OCI-LY3 (cell line): ENCODE data around the gene ESRRB.

Experiments used
- H2AFZ ChIP-seq: fragments of 200-600, 300-600 bp; shearing (Covaris generic); 2 replicates; pipeline ENCODE4 v1.6.0; 2014; ENCODE audit warnings: antibody characterized with exemption, low read depth, low read length
- H3K27ac ChIP-seq: fragments of 200-600, 300-600 bp; sonication (generic); 2 replicates; pipeline ENCODE4 v1.5.1; 2014; ENCODE audit warnings: mild to moderate bottlenecking, low read length, moderate library complexity, mixed read lengths
- H3K27me3 ChIP-seq: fragments of 200-600, 300-600 bp; sonication (generic); 2 replicates; pipeline ENCODE4 v1.6.1; 2014; ENCODE audit warnings: low read depth, low read length, mixed read lengths
- H3K36me3 ChIP-seq: fragments of 200-600, 300-600 bp; sonication (generic); replicated peaks from 2 replicates; pipeline ENCODE3; 2014; ENCODE audit warnings: low read depth, low read length, mixed read lengths
- H3K4me1 ChIP-seq: fragments of 300-600, 200-600 bp; sonication (generic); 2 replicates; pipeline ENCODE4 v1.6.1; 2014; ENCODE audit warnings: low read length, mixed read lengths
- H3K4me2 ChIP-seq: fragments of 200-600, 300-600 bp; sonication (generic); 2 replicates; pipeline ENCODE4 v1.6.1; 2014; ENCODE audit warnings: low read length, mixed read lengths
- H3K4me3 ChIP-seq: fragments of 300-600, 200-600 bp; sonication (generic); 2 replicates; pipeline ENCODE4 v1.5.1; 2014; ENCODE audit warnings: antibody characterized with exemption, mild to moderate bottlenecking, low read length, moderate library complexity
- H3K79me2 ChIP-seq: fragments of 300-600, 200-600 bp; shearing (Covaris generic); 2 replicates; pipeline ENCODE4 v1.6.1; 2014; ENCODE audit warnings: mild to moderate bottlenecking, low read length, mixed read lengths
- H3K9ac ChIP-seq: fragments of 300-600, 200-600 bp; shearing (Covaris generic); 2 replicates; pipeline ENCODE4 v1.6.0; 2014; ENCODE audit warnings: mild to moderate bottlenecking, low read length, moderate library complexity
- H3K9me3 ChIP-seq: fragments of 200-600, 300-600 bp; shearing (Covaris generic); 2 replicates; pipeline ENCODE4 v1.6.1; 2014; ENCODE audit warnings: low read length, mixed read lengths; ENCODE audit not compliant: insufficient read depth
- H4K20me1 ChIP-seq: fragments of 200-600, 300-600 bp; sonication (generic); 2 replicates; pipeline ENCODE4 v1.6.1; 2016; ENCODE audit warnings: low read length, mixed read lengths; ENCODE audit not compliant: insufficient read depth
- EZH2phosphoT487 ChIP-seq: fragments of 200-600 bp; shearing (Covaris generic); IDR thresholded peaks from 2 replicates; pipeline ENCODE4 v1.6.1; 2018; ENCODE audit warnings: antibody characterized with exemption, mixed run types, low read depth
- TF ChIP-seq, protein P1 (sequence below): fragments of 200-600, 300-600 bp; sonication (generic); IDR thresholded peaks from 2 replicates; pipeline ENCODE4 v1.5.1; 2014; ENCODE audit warnings: antibody characterized with exemption, low read length, low read depth

The ESRRB gene

DNA sequence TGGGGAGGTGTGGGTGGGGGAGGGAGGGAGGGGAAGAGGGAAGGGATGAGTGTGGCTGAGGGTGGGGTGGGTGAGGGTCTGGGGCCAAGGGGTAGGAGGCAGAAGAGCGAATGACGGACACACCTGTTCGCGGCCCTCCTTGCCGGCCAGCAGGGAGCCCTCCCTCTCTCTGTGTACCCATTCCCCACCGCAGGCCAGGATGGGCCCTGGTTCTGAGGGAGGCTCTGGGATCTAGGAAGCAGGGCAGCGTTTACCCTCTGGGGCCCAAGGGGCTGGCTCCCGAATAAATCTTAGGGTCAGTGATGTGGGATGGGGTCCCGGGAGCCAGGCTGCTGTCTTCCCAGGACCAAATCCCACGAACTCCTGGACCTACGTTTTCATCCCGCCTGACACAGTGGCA is 46.0 kb upstream of the ESRRB start:
- H4K20me1 ChIP-seq: no peaks in the 10 kb centered on the region
- no peak overlapping the region for H2AFZ ChIP-seq
- no peaks in the 10 kb centered on the region for H3K27me3 ChIP-seq
- no peaks in the 10 kb centered on the region for H3K4me1 ChIP-seq
- H3K9me3 ChIP-seq: no peaks in the 10 kb centered on the region
- no peaks in the 10 kb centered on the region for H3K36me3 ChIP-seq
- H3K9ac ChIP-seq: no peak overlapping the region
- H3K4me3 ChIP-seq: no peak overlapping the region
- H3K27ac ChIP-seq: no peak overlapping the region
- H3K79me2 ChIP-seq: no peaks in the 10 kb centered on the region
- H3K4me2 ChIP-seq: no peak overlapping the region
- TF ChIP-seq, protein P1, sequence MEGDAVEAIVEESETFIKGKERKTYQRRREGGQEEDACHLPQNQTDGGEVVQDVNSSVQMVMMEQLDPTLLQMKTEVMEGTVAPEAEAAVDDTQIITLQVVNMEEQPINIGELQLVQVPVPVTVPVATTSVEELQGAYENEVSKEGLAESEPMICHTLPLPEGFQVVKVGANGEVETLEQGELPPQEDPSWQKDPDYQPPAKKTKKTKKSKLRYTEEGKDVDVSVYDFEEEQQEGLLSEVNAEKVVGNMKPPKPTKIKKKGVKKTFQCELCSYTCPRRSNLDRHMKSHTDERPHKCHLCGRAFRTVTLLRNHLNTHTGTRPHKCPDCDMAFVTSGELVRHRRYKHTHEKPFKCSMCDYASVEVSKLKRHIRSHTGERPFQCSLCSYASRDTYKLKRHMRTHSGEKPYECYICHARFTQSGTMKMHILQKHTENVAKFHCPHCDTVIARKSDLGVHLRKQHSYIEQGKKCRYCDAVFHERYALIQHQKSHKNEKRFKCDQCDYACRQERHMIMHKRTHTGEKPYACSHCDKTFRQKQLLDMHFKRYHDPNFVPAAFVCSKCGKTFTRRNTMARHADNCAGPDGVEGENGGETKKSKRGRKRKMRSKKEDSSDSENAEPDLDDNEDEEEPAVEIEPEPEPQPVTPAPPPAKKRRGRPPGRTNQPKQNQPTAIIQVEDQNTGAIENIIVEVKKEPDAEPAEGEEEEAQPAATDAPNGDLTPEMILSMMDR: no peak
- no peak for TF ChIP-seq EZH2phosphoT487

DNA sequence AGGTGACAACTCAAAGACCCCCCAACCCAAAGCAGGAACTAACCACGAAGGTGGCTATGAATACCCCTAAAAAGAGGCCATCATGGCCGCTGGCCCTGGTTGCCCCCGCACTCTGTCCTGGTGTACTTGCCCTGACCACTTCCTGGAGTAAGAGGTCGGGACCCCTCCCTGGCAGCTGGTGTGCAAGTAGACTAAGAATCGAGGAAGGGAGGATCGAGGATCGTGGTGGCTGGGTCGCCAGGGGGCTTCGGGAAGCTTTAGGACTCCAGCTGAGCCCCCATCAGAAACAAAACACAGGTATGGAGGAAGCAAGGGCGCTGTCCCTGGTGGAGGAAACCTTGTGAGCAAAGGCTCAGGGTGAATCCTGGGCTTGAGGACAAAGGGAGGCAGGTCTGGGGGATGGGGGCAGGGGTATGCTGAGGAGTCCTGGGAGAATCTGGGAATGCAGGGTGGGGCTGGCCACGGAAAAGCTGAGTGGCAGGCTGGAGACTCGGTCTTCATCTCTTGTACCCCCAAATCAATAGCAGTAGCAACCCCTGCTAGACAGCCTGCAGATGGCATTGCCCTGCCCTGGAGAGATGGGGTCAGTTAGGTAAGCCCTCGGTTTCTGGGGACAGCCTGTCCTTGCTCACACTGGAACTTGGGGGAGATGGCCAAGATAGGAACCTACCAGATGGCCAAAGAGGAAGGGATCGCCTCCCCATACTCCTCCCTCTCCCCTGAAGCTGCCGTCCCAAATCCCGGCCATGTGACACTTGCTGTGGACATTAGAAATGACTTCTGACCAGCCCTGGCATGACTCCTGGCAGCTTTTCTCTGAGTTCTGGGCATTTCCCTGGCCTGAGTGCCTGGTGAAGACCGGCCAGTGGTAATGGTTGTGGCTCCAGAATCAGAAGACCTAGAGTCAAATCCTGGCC is 45.3 kb upstream of the ESRRB start:
- Histone ChIP-seq H3K9me3 (no peaks in the 10 kb centered on the region), H3K27ac (no peak overlapping the region), H3K36me3 (no peaks in the 10 kb centered on the region), H3K79me2 (no peaks in the 10 kb centered on the region), H3K27me3 (no peaks in the 10 kb centered on the region), H3K4me3 (no peak overlapping the region), H3K9ac (no peak overlapping the region), H3K4me1 (no peaks in the 10 kb centered on the region), H4K20me1 (no peaks in the 10 kb centered on the region), H3K4me2 (no peak overlapping the region), H2AFZ (no peak overlapping the region)
- TF ChIP-seq, protein P1: no peak
- no peak for TF ChIP-seq EZH2phosphoT487

DNA sequence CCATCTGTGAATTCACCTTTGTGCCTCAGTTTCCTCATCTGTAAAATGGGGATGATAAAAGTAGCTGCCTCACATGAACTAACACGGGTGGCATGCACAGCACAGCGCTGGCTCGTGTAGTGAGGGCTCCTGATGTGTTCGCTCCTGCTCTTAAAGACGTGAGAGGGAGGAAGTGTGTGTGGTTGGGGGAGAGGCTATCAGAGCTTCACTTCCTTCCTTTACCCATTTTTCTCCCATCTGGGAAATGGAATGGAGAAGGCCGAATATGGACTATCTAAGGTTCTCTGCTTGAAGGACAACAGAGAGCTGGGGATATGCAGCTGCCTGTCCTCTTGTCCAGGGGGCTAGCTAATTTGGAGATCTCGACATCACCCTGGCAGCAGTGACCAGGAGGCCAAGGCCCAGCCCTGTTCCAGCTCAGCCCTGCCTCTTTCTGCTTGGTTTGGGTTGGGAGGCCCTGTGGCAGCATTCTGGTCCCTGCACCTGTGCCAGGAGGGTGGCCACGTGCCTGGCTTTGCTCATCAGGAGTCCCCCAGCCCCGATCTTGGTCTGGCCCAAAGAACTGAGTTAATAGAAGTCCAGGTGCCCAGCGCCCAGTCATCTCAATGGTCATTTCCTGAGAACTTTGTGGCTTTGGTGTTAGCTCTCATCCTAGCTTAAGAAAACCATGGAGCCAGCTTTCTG is 44.5 kb upstream of the ESRRB start:
- Histone ChIP-seq H3K4me2 (no peak overlapping the region), H3K4me3 (no peak overlapping the region), H3K4me1 (no peaks in the 10 kb centered on the region), H2AFZ (no peak overlapping the region), H3K79me2 (no peaks in the 10 kb centered on the region), H3K27me3 (no peaks in the 10 kb centered on the region), H3K9me3 (no peaks in the 10 kb centered on the region), H3K27ac (no peak overlapping the region), H3K36me3 (no peaks in the 10 kb centered on the region), H4K20me1 (no peaks in the 10 kb centered on the region), H3K9ac (no peak overlapping the region)
- TF ChIP-seq, protein P1: no peak
- no peak for TF ChIP-seq EZH2phosphoT487

DNA sequence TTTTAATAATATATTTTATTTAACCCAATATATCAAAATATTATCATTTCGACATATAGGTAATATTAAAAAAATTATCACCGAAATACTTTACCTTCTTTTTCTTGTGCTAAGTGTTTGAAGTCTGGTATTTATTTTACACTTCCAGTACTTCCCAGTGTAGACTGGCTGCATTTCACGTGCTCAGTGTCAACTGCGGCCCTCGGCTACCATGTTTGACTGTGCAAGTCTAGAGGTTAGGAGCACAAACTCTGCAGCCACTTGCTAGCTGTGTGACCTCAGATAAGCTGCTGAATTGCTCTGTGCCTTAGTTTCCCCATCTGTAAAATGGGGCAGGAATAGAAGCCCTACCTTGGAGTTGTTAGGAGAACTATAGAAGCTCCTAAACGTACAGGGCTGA is 42.3 kb upstream of the ESRRB start:
- Histone ChIP-seq H3K9me3 (no peaks in the 10 kb centered on the region), H3K79me2 (no peaks in the 10 kb centered on the region), H3K27me3 (no peaks in the 10 kb centered on the region), H3K9ac (no peak overlapping the region), H3K36me3 (no peaks in the 10 kb centered on the region), H4K20me1 (no peaks in the 10 kb centered on the region), H3K4me3 (no peak overlapping the region), H2AFZ (no peak overlapping the region), H3K27ac (no peak overlapping the region), H3K4me1 (no peaks in the 10 kb centered on the region), H3K4me2 (no peak overlapping the region)
- TF ChIP-seq EZH2phosphoT487: no peak
- TF ChIP-seq, protein P1: no peak
